NCI-H2029 treated with DMSO at 0.1 percent for 48 hours (cell line): ENCODE measurements around the gene MAPK8IP2.
"Not testable (repeated sequence)": the region's sequence is repeated elsewhere in the genome, so short reads cannot be mapped to it uniquely, and the experiment has no call there.

Source experiments
- DNase-seq: peaks from one replicate; lab custom pipeline; 2025; lab: John Stamatoyannopoulos, UW

The MAPK8IP2 gene

DNA sequence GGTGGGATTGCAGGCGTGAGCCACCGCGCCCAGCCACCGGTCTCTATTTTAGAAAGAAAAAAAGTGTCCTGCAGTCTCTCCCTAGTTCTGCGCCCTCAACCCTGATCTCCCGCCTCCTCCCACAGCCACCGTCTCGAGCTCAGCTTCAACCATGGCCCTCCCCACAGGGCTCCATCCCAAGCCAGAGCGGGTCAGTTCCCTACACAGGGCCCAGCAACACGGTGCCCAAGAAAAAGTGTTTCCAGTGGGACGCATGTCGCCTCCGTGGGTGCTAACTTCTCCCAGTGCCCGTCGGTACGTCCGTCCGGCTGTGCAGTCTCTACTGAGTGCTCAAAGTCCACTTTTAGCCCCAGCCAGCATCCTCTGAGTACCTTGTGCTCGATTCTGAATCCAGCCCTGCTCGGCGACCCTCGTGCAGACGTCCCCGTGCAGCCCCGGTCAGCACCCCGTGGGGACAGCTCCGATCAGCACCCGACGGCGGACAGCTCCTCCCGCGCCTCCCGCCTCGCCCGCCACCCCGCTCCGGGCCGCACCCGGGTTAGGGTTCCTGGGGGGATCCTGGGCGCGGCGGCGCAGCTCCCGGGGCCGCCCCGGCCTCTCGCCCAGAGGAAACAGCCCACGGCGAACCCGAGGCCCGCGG is 657 bp upstream of the MAPK8IP2 start:
- no peak for DNase-seq

DNA sequence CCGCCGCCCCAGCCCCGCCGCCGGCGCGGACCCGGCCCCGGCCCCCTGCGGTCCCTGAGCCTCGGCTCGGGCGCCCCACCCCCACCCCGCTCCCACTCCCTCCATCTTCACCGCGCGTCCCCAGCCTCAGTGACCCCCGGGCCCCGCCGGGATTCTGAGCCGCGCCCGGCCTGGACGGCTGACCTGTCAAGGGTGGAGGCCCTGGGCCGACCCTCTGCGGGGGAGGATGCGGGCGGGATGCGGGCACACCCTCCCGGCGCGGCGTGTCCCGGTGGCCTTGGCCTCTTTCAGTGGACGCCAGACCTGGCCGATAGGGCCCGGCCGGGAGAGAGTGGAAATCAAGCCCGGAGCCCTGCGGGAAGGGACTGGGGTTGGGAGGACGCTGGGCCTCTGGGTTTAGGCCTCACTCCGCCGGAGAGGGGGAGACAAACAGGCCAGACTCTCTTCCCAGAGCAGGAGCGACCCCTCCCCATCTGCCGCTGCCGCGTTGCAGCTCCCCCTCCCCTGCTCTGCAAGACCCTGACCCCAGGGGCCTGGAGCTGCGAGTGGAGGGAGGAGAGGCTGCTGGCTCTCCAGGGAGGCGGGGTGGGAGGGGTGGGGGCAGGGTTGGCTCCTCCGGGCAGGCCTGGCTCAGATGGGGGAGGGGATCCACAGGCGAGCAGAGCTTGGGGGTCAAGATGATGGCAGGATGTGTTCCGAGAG is 525 bp downstream of the MAPK8IP2 start:
- no peak for DNase-seq

DNA sequence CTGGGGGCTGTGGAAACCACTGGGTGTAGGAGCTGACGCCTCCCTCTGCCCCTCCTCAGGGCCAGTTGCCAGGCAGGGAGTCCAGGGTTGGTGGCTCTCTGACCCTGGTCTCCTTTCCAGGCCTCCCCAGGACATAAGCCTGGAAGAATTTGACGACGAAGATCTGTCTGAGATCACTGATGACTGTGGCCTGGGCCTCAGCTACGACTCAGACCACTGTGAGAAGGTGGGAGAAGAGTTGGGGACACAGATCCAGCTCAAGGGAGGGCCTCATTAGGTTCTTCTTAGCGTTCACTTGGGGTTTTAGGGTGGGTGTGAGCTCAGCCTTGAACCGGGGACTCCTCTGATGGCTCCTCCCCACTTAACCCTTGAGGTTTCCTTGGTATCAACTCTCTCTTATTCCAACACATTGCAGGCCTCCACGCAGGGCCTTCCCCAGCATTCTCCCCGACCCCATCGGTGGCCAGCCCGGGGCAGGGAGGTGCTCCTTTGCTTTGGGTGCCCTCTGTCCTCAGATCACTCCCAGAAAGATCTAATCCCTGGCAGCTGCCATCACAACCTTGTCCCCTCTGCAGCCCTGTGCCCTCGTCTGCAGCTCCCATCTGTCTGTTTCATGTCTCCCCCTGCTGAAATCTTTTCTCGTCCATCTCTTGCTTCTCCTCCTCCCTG is 1.2 kb downstream of the MAPK8IP2 start:
- no peak for DNase-seq

DNA sequence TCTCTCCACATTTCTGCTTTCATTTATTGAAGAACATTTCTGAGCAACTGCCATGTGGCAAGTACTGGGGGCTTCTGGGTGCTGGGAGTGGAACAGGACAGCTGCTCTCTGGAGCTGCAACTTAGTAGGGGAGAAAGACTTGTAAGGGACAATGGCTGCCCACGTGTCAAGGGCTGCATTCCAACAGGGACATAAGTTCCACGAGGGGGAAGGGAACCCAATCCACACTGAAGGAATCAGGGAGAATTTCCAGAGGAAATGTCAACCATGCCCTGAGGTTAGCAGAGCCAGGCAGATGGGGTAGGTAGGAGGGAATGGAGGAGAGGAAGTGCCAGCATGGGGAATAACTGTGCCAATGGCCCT is 1.7 kb downstream of the MAPK8IP2 start:
- DNase-seq = no peak

DNA sequence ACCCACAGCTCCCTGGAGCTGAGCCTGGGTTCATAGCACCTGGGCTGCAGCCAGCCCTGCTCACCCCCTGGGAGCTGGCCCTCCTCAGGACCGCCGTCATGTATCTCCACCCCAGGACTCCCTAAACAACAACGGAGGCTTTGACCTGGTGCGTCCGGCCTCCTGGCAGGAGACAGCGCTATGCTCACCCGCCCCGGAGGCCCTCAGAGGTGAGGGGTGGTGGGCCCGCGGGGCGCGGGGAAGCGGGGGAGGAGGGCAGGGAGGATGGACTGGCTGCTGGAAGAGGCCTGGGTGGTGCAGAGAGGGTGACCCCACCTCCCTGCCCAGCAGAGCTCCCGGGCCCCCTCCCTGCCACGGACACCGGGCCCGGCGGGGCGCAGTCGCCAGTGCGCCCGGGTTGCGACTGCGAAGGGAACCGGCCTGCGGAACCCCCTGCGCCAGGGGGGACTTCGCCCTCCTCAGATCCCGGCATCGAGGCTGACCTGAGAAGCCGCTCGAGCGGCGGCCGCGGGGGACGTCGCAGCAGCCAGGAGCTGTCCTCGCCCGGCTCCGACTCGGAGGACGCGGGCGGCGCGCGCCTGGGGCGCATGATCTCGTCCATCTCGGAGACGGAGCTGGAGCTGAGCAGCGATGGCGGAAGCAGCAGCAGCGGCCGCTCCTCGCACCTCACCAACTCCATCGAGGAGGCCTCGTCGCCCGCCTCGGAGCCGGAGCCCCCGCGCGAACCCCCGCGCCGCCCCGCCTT is 3.1 kb downstream of the MAPK8IP2 start:
- no peak for DNase-seq

DNA sequence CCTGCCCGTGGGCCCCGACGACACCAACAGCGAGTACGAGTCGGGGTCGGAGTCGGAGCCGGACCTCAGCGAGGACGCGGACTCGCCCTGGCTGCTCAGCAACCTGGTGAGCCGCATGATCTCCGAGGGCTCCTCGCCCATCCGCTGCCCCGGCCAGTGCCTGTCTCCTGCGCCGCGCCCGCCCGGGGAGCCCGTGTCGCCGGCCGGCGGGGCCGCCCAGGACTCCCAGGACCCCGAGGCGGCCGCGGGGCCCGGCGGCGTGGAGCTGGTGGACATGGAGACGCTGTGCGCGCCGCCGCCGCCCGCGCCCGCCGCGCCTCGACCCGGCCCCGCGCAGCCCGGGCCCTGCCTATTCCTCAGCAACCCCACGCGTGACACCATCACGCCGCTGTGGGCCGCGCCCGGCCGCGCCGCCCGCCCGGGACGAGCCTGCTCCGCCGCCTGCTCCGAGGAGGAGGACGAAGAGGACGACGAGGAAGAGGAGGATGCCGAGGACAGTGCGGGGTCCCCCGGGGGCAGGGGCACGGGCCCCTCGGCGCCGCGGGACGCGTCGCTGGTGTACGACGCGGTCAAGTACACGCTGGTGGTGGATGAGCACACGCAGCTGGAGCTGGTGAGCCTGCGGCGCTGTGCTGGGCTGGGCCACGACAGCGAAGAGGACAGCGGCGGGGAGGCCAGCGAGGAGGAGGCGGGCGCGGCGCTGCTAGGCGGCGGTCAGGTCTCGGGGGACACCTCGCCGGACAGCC is 3.8 kb downstream of the MAPK8IP2 start:
- no peak for DNase-seq

DNA sequence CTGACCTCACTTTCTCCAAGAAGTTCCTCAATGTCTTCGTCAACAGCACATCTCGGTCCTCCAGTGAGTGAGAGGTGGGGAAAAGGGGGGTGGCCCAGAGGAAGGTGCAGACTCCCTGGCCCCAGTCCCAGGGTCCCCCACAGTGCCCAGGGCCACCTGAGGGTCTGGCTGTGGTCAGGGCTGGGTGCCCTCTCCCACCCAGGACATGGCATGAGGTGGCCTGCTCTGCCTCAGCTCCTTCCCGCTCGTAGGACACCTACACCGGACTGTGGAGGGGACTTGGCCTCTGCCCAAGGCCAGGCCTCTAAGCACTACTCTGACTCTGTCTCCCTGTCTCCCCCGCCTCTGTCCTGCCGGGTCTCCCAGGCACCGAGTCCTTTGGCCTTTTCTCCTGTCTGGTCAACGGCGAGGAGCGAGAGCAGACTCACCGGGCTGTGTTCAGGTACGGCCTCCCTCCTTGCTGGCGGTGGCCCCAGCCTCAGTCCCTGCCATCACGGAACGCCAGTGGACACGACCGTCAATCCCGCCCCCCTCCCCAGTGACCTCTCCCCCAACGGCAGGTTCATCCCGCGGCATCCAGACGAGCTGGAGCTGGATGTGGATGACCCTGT is 4.5 kb downstream of the MAPK8IP2 start:
- DNase-seq = no peak

DNA sequence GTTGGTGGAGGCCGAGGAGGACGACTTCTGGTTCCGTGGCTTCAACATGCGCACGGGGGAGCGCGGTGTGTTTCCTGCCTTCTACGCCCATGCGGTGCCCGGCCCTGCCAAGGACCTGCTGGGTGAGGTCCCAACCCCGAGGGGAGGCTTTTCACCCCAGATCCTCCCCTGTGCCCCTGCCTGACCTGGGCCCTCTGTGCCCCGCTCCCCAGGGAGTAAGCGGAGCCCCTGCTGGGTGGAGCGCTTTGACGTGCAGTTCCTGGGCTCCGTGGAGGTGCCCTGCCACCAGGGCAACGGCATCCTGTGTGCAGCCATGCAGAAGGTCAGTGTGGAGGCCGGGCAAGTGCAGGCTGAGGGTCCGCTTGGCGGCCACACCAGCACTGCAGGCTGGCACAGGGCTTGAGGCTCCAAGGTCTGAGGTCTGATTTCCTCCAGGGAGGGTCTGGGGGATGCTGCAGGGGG is 5.1 kb downstream of the MAPK8IP2 start:
- DNase-seq = no peak

DNA sequence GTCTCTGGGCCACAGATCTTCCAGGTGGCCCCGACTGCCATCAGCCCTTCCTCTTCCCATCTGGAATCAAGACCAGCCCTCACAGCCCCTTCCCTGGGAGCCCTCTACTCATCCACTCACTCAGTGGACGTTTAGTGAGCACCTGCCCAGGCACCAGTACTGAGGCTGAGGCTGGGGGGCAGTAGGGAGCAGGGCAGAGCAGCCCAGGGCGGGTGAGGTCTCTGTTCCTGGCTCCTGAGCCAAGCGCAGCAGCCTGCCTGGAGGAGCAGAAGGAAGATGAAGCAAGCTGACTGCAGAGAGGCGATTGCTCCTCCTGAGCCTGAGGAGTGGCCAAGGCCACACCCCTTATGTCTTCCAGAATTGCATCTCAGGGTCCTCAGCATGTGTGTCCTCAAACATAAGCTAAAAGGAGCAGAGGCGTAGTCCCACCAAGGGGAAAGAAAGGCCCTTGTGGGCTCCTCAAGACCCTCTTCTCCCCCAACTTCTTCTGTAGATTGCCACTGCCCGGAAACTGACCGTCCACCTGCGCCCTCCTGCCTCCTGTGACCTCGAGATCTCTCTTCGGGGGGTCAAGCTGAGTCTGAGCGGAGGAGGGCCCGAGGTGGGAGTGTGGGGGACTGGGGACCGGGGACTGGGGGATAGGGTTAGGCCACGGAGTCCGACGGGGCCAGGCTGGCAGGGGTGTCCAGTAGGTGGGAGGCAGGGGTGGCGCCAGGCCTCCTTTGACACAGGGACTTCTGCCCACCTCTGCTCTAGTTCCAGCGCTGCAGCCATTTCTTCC is 5.8 kb downstream of the MAPK8IP2 start:
- no peak for DNase-seq

DNA sequence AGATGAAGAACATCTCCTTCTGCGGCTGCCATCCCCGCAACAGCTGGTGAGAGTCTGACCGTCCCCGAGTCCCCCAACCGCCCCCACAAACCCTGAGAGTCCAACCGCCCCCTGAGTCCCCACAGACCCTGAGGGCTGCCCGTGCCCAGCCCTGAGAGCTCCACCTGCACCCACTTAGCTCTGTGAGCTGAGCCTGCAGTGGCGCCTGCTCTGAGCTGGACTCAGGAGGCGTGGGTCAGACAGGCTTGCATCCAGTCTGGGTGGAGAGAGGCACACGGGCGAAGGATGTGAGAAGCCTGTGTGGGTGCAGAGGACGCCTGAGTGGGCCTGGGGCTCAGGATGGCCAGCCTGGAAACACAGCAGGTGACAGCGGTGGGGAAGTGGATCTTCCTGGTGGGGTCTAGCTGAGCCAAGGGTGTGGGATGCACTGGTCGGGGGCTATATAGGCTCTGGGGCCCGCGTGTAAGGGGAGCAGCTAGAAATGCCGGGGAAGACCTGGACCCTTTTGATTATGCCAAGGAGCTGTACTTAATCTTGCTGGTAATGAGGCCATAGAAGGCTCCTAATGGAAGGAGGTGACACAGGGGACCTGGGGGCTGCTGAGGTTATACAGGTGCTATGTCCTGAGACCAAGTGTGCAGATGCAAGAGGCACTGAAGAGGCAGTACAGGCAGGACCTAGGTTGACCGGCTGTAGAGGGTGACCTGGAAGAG is 6.5 kb downstream of the MAPK8IP2 start:
- no peak for DNase-seq

DNA sequence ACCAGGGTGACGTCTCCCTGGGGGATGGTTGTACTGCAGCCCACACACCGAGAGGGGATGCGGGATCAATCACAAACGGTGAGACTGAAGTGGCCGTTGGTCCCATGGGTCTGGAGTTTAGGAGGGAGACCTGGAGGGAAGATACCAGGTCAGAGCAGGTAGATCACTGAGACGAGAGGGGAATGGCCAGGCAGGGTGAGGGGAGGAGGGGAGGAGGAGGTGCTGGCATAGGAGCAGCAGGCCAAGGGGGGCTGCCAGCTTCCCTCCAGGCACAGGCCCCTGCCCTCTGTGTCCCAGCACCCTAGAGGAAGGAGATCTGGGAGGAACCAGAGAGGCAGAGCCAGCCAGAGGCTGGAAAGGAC is 7.0 kb downstream of the MAPK8IP2 start:
- DNase-seq = no peak

DNA sequence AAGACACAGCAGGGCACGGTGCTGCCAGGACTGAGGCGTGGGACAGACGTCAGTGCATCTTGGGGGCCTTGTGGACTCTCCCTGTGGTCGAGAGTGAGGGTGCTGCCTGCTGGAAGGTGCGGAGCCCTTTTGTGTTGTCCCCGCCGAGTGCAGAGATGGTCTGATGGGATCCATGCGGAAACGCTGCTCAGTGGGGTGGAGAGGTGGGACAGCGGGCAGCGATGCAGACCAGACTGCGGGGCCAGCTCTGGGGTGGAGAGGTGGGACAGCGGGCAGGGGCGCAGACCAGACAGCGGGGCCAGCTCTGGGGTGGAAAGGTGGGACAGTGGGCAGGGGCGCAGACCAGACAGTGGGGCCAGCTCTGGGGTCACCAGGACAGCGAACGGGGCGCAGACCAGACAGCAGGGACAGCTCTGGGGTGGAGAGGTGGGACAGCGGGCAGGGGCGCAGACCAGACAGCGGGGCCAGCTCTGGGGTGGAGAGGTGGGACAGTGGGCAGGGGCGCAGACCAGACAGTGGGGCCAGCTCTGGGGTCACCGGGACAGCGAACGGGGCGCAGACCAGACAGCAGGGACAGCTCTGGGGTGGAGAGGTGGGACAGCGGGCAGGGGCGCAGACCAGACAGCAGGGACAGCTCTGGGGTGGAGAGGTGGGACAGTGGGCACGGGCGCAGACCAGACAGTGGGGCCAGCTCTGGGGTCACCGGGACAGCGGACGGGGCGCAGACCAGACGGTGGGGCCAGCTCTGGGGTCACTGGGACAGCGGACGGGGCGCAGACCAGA is 7.7 kb downstream of the MAPK8IP2 start:
- not testable (repeated sequence) for DNase-seq

DNA sequence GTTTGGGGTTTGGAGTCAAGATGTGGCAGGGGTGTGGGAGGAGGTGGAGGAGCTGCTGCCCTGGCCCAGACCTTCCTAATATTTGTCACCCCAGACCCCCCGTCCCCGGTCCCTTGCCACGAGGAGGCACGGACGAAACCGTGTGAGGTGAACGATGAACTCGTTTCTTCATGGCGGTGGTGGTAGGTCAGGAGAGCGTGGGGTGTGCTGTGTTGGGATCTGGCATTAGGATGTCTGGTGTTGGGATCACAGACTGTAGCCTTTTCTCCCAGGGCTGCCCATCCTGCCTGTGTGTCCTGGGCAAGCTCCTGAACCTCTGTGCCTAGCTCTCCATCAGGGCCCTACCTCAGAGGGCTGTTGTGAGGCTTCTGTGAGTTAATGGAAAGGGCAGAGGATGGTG is 8.4 kb downstream of the MAPK8IP2 start:
- no peak for DNase-seq

DNA sequence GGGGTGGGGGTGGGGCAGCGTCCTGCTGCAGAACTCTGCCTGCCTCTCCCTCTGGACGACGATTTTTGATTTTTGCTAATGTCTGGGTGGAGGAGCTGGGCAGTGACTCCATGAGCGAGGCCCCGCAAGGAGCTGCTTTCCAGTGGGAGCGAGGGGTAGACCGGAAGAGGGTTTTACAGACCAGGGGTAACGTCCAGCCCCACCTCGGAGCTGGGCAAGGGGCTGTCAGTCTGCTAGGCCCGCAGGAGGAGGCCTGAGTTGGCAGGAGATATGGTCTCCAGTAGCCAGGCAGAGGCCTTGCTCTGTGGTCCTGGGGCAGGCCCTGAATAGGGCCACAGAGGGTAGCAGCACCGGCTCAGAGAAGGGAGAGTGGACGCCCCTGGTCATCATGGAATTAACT is 9.0 kb downstream of the MAPK8IP2 start:
- DNase-seq = no peak

DNA sequence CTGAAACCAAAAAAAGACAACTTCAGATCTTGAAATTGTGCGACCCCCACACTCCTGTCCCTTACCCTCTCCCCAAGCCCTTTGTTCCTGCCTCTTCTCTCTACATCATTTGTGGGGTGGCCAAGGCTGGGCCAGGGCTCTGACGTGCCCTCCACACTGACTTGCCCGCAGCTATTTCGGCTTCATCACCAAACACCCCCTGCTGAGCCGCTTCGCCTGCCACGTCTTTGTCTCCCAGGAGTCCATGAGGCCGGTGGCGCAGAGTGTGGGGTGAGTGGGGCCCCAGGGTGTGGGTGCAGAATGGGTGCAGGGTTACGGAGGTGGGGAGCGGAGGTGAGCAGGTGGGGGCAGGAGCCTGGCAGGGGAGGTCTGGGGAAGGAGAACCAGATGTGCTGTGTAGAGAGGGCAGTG is 9.5 kb downstream of the MAPK8IP2 start:
- no peak for DNase-seq

DNA sequence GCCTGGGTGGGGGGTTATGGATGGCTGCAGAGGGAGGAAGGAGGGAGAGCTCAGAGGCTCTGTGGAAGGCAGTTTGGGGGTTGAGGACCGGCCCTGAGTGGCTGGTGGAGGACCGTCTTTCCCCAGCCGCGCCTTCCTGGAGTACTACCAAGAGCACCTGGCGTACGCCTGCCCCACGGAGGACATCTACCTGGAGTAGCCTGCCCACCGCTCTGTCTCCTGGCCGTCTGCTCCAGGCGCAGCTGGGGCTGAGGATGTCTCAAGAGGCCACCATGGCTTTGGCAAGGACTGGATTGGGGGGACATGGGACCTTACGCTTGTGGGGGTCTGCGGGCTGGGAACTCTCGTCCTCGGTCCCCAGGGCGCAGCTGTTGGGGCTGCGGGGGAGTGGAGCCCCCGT is 10.0 kb downstream of the MAPK8IP2 start:
- DNase-seq = no peak

DNA sequence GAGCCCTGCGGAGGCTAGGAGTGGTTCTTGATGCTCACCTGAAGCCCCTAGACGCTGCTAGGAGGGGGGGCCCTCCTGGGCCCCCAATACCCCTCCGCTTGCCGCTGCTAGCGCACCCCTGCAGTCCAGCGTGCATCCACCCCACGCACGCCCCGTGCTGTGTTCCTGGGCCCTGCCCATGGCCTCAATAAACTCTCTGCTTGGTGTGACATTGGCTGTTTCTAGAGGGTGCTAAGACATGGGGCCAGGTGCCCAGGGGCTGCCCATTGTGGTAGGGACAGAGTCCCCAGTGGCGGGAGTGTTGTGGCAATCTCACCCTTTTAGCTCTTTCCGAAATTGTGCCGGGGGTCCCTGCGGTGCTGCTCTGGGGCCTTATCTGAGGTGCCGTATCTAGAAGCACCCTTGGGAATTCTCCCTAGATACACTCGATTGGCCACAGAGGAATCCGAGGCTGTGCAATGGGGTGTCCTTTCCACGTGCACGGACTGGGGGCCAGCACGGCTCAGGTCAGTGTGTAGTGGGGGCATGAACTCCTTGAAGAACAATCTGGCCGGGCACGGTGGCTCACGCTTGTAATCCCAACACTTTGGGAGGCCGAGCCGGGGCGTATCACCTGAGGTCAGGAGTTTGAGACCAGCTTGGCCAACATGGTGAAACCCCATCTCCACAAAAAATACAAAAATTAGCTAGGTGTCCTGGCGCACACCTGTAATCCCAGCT is 10.9 kb downstream of the MAPK8IP2 start:
- DNase-seq = no peak

DNA sequence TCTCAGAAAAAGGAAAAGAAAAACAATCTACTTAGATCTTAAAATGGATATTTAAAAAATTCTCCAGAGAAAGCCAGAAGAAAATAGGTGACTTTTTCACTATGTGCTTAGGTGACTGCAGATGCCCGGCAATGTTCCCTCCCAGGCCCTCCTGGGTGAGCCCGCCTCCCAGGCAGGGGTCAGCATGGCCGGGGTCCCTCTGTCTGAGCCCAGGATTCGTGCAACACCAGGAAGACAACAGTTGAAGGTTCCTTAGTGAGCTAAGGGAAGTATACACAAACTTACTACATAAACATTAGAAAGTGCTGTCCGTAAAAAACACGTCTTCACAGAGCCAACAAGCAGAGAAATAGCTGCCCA is 11.6 kb downstream of the MAPK8IP2 start:
- DNase-seq = no peak
